Measurements from ENCODE around the gene PTBP3.

The PTBP3 gene

GRCh38 chr9:112241491-112241890, 91.9 kb downstream of the PTBP3 start:
- TF ChIP-seq CTCF (IDR thresholded peaks at IDR 0.05; ENCODE audit: control insufficient read depth, insufficient read depth, low read depth, low read length, missing control alignments), result no peak
- no peak for DNase-seq (ENCODE audit: low read depth)
- H3K4me3 ChIP-seq (ENCODE audit: control insufficient read depth, low read depth, low read length), result no peak overlapping the region

GRCh38 chr9:112239708-112240107, 93.7 kb downstream of the PTBP3 start:
- H3K4me3 ChIP-seq (ENCODE audit: control insufficient read depth, low read depth, low read length), result no peak overlapping the region
- TF ChIP-seq CTCF (IDR thresholded peaks at IDR 0.05; ENCODE audit: control insufficient read depth, insufficient read depth, low read depth, low read length, missing control alignments), result no peak
- DNase-seq (ENCODE audit: low read depth), result no peak

- no peak for TF ChIP-seq CTCF (IDR thresholded peaks at IDR 0.05; ENCODE audit: control insufficient read depth, insufficient read depth, low read depth, low read length, missing control alignments)
- DNase-seq (ENCODE audit: low read depth), result no peak
- no peak overlapping the region for H3K4me3 ChIP-seq (ENCODE audit: control insufficient read depth, low read depth, low read length)
Measured at GRCh38 chr9:112239284-112239683, 94.1 kb downstream of the PTBP3 start.

GRCh38 chr9:112234779-112235178, 98.6 kb downstream of the PTBP3 start:
- TF ChIP-seq CTCF (IDR thresholded peaks at IDR 0.05; ENCODE audit: control insufficient read depth, insufficient read depth, low read depth, low read length, missing control alignments), result no peak
- no peak overlapping the region for H3K4me3 ChIP-seq (ENCODE audit: control insufficient read depth, low read depth, low read length)
- no peak for DNase-seq (ENCODE audit: low read depth)

- no peak for TF ChIP-seq CTCF (IDR thresholded peaks at IDR 0.05; ENCODE audit: control insufficient read depth, insufficient read depth, low read depth, low read length, missing control alignments)
- H3K4me3 ChIP-seq (ENCODE audit: control insufficient read depth, low read depth, low read length), result no peak overlapping the region
- peak; percentile 79 for DNase-seq (ENCODE audit: low read depth)
Measured at GRCh38 chr9:112233769-112234168, 99.7 kb downstream of the PTBP3 start.

GRCh38 chr9:112232233-112232632, 101.2 kb downstream of the PTBP3 start:
- no peak overlapping the region for H3K4me3 ChIP-seq (ENCODE audit: control insufficient read depth, low read depth, low read length)
- no peak for TF ChIP-seq CTCF (IDR thresholded peaks at IDR 0.05; ENCODE audit: control insufficient read depth, insufficient read depth, low read depth, low read length, missing control alignments)
- DNase-seq (ENCODE audit: low read depth), result no peak

- no peak overlapping the region for H3K4me3 ChIP-seq (ENCODE audit: control insufficient read depth, low read depth, low read length)
Measured at GRCh38 chr9:112226091-112226490, 107.3 kb downstream of the PTBP3 start.

More at GRCh38 chr9:112226091-112226490, 107.3 kb downstream of the PTBP3 start:
- TF ChIP-seq CTCF (IDR thresholded peaks at IDR 0.05; ENCODE audit: control insufficient read depth, insufficient read depth, low read depth, low read length, missing control alignments), result no peak
- no peak for DNase-seq (ENCODE audit: low read depth)
